Progenitor cell of endocrine pancreas (in vitro differentiated cells): ENCODE data around the gene AJUBA. TPM values are rescaled to one million over a fixed set of nuclear protein-coding genes. Genes with fewer than 3 reads are reported as not detected.
A peak's percentile ranks its signal among the peaks of the same experiment; 100 is the strongest.

ENCODE experiments used
- DNase-seq: peaks from one replicate; pipeline ENCODE4 v3.0.0; 2021; ENCODE audit warnings: low spot score; ENCODE audit not compliant: unreplicated experiment
- H3K27ac Mint-ChIP-seq: 2 replicates; pipeline ENCODE4 v1.8.0; 2021; ENCODE audit warnings: mild to moderate bottlenecking, moderate library complexity, mixed read lengths
- H3K27me3 Mint-ChIP-seq: 2 replicates; pipeline ENCODE4 v1.8.0; 2021; ENCODE audit warnings: mixed read lengths
- H3K36me3 Mint-ChIP-seq: 2 replicates; pipeline ENCODE4 v1.8.0; 2022; ENCODE audit warnings: mixed read lengths; ENCODE audit not compliant: insufficient read depth
- H3K4me1 Mint-ChIP-seq: 2 replicates; pipeline ENCODE4 v1.8.0; 2021; ENCODE audit warnings: low read depth, mixed read lengths
- H3K4me3 Mint-ChIP-seq: 2 replicates; pipeline ENCODE4 v1.8.0; 2021; ENCODE audit warnings: low read depth, mild to moderate bottlenecking, moderate library complexity, mixed read lengths
- H3K9me3 Mint-ChIP-seq: 2 replicates; pipeline ENCODE4 v1.8.0; 2021; ENCODE audit warnings: low read depth, mixed read lengths
- CTCF ChIP-seq: fragments of 200-600 bp; sonication (generic); IDR thresholded peaks from one replicate; pipeline ENCODE4 v1.5.0; 2021; ENCODE audit warnings: antibody characterized with exemption, mild to moderate bottlenecking; ENCODE audit not compliant: unreplicated experiment
- total RNA-seq: library from RNA; stranded (reverse); gene quantifications from 2 replicates; pipeline ENCODE4 v1.2.1, GENCODE V29; 2021

Gene AJUBA
- total RNA-seq, 1 donor from 2014 or later: 97.1 TPM

GRCh38 chr14:23009939-23010726 is 27.8 kb upstream of the AJUBA start, which contains the start of gene C14orf93:
C14orf93 (minus strand) TSS chr14:23010143; CDS start chr14:22999023, 11,120 bp downstream.
- Mint-ChIP-seq H3K27ac (peak within 1 kb of the TSS; percentile 95), H3K36me3 (peaks cover 4% of the 10 kb centered on the region), H3K4me3 (peak within 1 kb of the TSS; percentile 82), H3K4me1 (peaks cover 20% of the 10 kb centered on the region), H3K27me3 (no peaks in the 10 kb centered on the region), H3K9me3 (peaks cover 6% of the 10 kb centered on the region)
- no peak for TF ChIP-seq CTCF
- DNase-seq: peak; percentile 45

- H3K36me3 Mint-ChIP-seq: peaks cover 4% of the 10 kb centered on the region
- H3K4me3 Mint-ChIP-seq: peak overlapping the region; percentile 82
- no peaks in the 10 kb centered on the region for H3K27me3 Mint-ChIP-seq
- H3K27ac Mint-ChIP-seq: peak overlapping the region; percentile 95
- no peak for TF ChIP-seq CTCF
- no peak for DNase-seq
- peaks cover 23% of the 10 kb centered on the region for H3K4me1 Mint-ChIP-seq
- peaks cover 6% of the 10 kb centered on the region for H3K9me3 Mint-ChIP-seq
Measured at GRCh38 chr14:23009483-23009938, 27.2 kb upstream of the AJUBA start.

GRCh38 chr14:23008831-23009230 is 26.5 kb upstream of the AJUBA start:
- Mint-ChIP-seq H3K27ac (peak overlapping the region; percentile 3), H3K9me3 (peaks cover 6% of the 10 kb centered on the region), H3K27me3 (no peaks in the 10 kb centered on the region), H3K4me1 (peaks cover 23% of the 10 kb centered on the region), H3K4me3 (peak overlapping the region; percentile 34), H3K36me3 (peaks cover 4% of the 10 kb centered on the region)
- DNase-seq: no peak
- TF ChIP-seq CTCF: no peak

GRCh38 chr14:23006544-23007419 is 24.4 kb upstream of the AJUBA start:
- peak; percentile 95 for DNase-seq
- peak overlapping the region; percentile 87 for H3K4me3 Mint-ChIP-seq
- H3K36me3 Mint-ChIP-seq: peaks cover 4% of the 10 kb centered on the region
- peak; percentile 33 for TF ChIP-seq CTCF
- no peaks in the 10 kb centered on the region for H3K27me3 Mint-ChIP-seq
- peaks cover 20% of the 10 kb centered on the region for H3K4me1 Mint-ChIP-seq
- peaks cover 6% of the 10 kb centered on the region for H3K9me3 Mint-ChIP-seq
- peak overlapping the region; percentile 97 for H3K27ac Mint-ChIP-seq

- Mint-ChIP-seq H3K4me1 (peaks cover 20% of the 10 kb centered on the region), H3K4me3 (peak overlapping the region; percentile 87), H3K9me3 (peaks cover 6% of the 10 kb centered on the region), H3K27ac (peak overlapping the region; percentile 97), H3K36me3 (peaks cover 4% of the 10 kb centered on the region), H3K27me3 (no peaks in the 10 kb centered on the region)
- DNase-seq: no peak
- TF ChIP-seq CTCF: no peak
Measured at GRCh38 chr14:23006188-23006534, 23.8 kb upstream of the AJUBA start.
